HepG2 (cell line): ENCODE measurements around the gene NDE1. TPM values are rescaled to one million over a fixed set of nuclear protein-coding genes. Genes with fewer than 3 reads are reported as not detected.

Experiments
- DRAP1 ChIP-seq: IDR thresholded peaks from 2 replicates; pipeline ENCODE4 v1.6.1; 2016; ENCODE audit warnings: missing genetic modification reagents, missing compliant biosample characterization
- FOSL1 ChIP-seq: sonication (generic); formaldehyde crosslinking; IDR thresholded peaks from 2 replicates; pipeline ENCODE4 v1.9.0; 2021; ENCODE audit warnings: missing genetic modification reagents, borderline replicate concordance
- GATA4 ChIP-seq: sonication (generic); IDR thresholded peaks from 2 replicates; pipeline ENCODE4 v1.6.1; 2016; ENCODE audit warnings: antibody characterized with exemption, low read depth, borderline replicate concordance
- GPN1 ChIP-seq: sonication (generic); formaldehyde crosslinking; IDR thresholded peaks from 2 replicates; pipeline ENCODE4 v1.5.1; 2020; ENCODE audit warnings: missing genetic modification reagents, borderline replicate concordance
- KIAA2018 ChIP-seq: sonication (generic); formaldehyde crosslinking; IDR thresholded peaks from 2 replicates; pipeline ENCODE4 v1.5.0; 2020; ENCODE audit warnings: mild to moderate bottlenecking, missing genetic modification reagents, borderline replicate concordance
- KLF13 ChIP-seq: sonication (generic); formaldehyde crosslinking; IDR thresholded peaks from 2 replicates; pipeline ENCODE4 v1.4.0; 2020; ENCODE audit warnings: mild to moderate bottlenecking, missing genetic modification reagents
- MAF1 ChIP-seq: sonication (generic); formaldehyde crosslinking; IDR thresholded peaks from 2 replicates; pipeline ENCODE4 v1.5.0; 2020; ENCODE audit warnings: missing genetic modification reagents, borderline replicate concordance
- THAP9 ChIP-seq: sonication (generic); formaldehyde crosslinking; IDR thresholded peaks from 2 replicates; pipeline ENCODE4; 2020; ENCODE audit warnings: missing genetic modification reagents, mild to moderate bottlenecking, borderline replicate concordance
- ZGPAT ChIP-seq: IDR thresholded peaks from 2 replicates; pipeline ENCODE4 v1.6.1; 2016; ENCODE audit warnings: mild to moderate bottlenecking
- ZNF558 ChIP-seq: sonication (generic); formaldehyde crosslinking; IDR thresholded peaks from 2 replicates; pipeline ENCODE4 v1.9.0; 2022; ENCODE audit warnings: mild to moderate bottlenecking, missing genetic modification reagents, borderline replicate concordance
- ZNF615 ChIP-seq: sonication (generic); formaldehyde crosslinking; IDR thresholded peaks from 2 replicates; pipeline ENCODE4 v1.5.0; 2020; ENCODE audit warnings: mild to moderate bottlenecking, missing genetic modification reagents, borderline replicate concordance
- polyA plus RNA-seq, 8 experiments: library from polyadenylated mRNA; depleted of rRNA in 3 of 8; stranded (reverse) in 7 of 8; unstranded in 1 of 8; fragments of >200 nt; fragmentation: Illumina TruSeq in 4 of 8; extraction: Trizol in 4 of 8; gene quantifications; 2 replicates each; pipeline versions ENCODE4 v1.2.1 to v1.2.3, GENCODE V29; 2011 to 2016; ENCODE audit warnings: low read depth in 4 of 8, missing spikeins in 1 of 8, mixed read lengths in 1 of 8; ENCODE audit not compliant: insufficient read depth in 1 of 8
- total RNA-seq, 5 experiments: library from RNA; depleted of rRNA; stranded (reverse); fragments of >200 nt; fragmentation: Illumina TruSeq; extraction: Trizol; gene quantifications; 2 replicates each; pipeline ENCODE4 v1.2.3, GENCODE V29; 2016; ENCODE audit warnings: low read depth in 1 of 5

NDE1 gene
- total and polyA plus RNA-seq, 2 of the 13 experiments (the other 11 are each of a cell fraction or from before 2014, with no cell fraction given) = 40.9 to 72.5 TPM

GRCh38 chr16:15650698-15651171, 690 bp downstream of the NDE1 start (continued):
- TF ChIP-seq KLF13 (0 out of 2 replicates have a peak, but pooled peaks have one; percentile 93), MAF1 (CRISPR knock-in tag) (no peak), FOSL1 (CRISPR knock-in tag) (no peak), ZGPAT (CRISPR knock-in tag) (no peak), THAP9 (CRISPR knock-in tag) (0 out of 2 replicates have a peak, but pooled peaks have one; percentile 12), GPN1 (CRISPR knock-in tag) (no peak), KIAA2018 (no peak), DRAP1 (CRISPR knock-in tag) (no peak), ZNF558 (CRISPR knock-in tag) (no peak), GATA4 (no peak), ZNF615 (CRISPR knock-in tag) (no peak)
